GM12892 (cell line): ENCODE measurements around the gene GSX1.

Source experiments
- POLR2A ChIP-seq: IDR thresholded peaks from 2 replicates; pipeline ENCODE4 v1.6.1; 2011; ENCODE audit warnings: low read depth, low read length, control low read depth
- TAF1 ChIP-seq: IDR thresholded peaks from 2 replicates; pipeline ENCODE4 v1.6.1; 2011; ENCODE audit warnings: low read depth, mild to moderate bottlenecking, control low read depth, low read length, borderline replicate concordance

DNA sequence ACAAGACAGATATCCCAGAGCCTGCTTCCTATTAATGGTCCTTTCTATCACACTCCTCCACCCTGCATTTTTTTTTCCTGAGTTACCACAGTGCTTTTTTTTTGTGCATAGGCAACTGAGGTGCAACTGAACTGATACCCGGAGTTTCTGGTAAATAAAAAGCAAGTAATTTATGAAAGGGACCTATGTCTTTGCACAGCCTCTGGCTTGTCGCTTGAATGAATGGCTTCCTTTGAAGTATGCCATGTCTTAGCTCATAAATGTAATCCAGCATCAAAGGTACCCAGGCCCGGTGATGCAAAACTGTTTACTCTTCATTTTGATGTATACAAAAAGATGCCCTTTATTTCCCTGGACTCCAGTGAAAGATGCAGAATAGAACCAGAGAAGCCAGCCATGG lies 31.8 kb downstream of the GSX1 start:
- TF ChIP-seq POLR2A (no peak), TAF1 (no peak)
